IPS-NIHi7 (cell line): Measurements from ENCODE around the gene WDR64.
"Not testable (repeated sequence)": the region's sequence is repeated elsewhere in the genome, so short reads cannot be mapped to it uniquely, and the experiment has no call there.

Experiments used
- DNase-seq: peaks from one replicate; pipeline ENCODE4 v3.0.0; 2012; ENCODE audit warnings: mixed read lengths; ENCODE audit errors: extremely low spot score

The WDR64 gene

GRCh38 chr1:241701483-241702295 is 49.6 kb downstream of the WDR64 start:
- no peak for DNase-seq

GRCh38 chr1:241702442-241703373 is 50.6 kb downstream of the WDR64 start:
- DNase-seq: no peak

DNA sequence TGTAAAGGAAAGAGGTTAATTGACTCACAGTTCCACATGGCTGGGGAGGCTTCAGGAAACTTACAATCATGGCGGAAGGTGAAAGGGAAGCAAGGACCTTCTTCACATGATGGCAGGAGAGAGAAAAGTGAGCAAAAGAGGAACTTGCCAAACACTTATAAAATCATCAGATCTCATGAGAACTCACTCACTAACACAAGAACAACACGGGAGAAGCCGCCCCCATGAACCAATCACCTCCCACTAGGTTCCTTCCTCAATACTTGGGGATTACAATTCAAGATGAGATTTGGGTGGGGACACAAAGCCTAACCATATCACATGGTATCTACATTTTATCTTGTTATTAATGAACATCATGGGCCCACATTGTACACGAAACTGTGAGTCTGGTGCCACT is 51.7 kb downstream of the WDR64 start:
- DNase-seq: not testable (repeated sequence)

- DNase-seq: no peak
These were observed 54.2 kb downstream of the WDR64 start for GRCh38 chr1:241706257-241706656.

DNA sequence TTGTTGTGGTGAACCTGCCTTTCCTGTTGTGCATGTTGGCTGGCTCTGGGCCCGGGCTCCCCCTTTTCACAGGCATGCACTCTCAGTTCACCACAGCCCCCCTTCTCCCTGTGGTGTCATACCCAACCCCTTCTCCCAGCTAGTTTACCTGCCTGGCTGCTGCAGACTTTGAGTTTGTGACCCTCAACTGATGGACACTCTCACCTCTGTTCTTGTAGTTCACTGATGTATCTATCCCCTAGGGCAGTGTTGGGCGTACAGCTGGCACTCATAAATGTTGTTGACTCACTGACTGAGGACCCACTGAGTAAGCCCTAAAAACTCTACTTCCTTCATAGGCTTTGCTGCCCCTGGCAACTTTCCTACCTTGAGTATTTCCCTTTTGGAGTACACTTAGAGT is 54.9 kb downstream of the WDR64 start:
- DNase-seq: no peak

- DNase-seq: no peak
These were observed 55.4 kb downstream of the WDR64 start for GRCh38 chr1:241707442-241707841.

DNA sequence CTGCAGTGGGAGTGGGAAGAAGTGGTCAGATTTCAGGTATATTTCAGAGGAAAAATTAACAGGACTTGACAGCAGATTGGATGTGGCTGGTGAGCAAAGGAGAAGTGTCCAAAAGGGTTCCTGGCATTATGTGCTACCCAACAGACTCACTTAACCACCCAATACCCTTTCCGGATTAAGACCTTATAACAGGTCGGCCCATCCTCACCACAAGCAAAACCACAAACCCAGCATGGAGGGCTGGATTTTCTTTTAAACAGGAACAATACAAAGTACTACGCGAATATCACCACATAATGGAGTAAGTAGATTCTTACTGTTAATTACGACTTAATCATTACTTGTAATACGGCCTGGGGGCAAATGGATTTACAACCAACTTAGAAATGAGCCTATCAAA is 59.2 kb downstream of the WDR64 start:
- DNase-seq: no peak

GRCh38 chr1:241713316-241713715 is 61.2 kb downstream of the WDR64 start:
- DNase-seq: no peak

DNA sequence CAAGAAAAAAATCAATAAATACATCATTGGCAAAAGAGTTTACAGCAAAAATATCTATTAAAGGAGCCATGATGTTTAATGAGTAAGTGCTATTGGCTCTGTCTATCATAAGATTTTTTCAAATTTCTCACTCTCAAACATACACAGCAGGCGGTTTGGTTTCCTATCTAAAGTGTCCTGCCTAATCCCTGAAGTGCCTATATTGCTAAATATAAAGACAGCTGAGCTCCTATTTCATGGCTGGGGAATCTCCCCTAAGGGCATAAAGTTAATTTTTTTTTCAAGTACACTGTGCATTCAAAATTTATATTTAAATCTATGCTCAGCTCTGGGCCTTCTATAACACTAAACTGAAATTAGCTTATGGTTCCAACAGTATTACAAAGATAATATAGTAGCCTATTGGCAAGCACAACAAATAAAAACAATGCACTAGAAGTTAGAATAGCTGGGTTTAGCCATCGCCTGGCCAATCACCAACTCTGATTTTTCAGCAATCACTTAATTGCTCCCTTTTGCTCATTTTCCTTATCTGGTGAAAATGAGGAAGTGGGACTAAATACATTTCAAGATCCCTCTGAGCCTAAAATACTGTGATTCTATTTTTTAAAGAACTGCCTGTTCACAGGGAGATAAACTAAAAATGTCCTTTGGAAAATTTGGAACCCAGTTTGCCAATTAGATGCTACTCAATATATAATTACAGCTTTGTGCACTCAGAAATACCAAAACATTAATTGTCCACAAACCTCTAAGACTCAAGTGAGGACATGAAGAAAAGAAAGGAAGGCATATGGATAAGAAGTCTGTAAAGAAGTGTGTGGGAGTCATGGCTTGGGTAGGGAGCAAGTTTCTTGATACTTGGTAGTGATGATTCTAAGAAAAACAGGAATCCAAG is 62.5 kb downstream of the WDR64 start:
- DNase-seq: no peak

GRCh38 chr1:241715435-241715834 is 63.4 kb downstream of the WDR64 start:
- DNase-seq: no peak

GRCh38 chr1:241715956-241716355 is 63.9 kb downstream of the WDR64 start:
- DNase-seq: no peak

DNA sequence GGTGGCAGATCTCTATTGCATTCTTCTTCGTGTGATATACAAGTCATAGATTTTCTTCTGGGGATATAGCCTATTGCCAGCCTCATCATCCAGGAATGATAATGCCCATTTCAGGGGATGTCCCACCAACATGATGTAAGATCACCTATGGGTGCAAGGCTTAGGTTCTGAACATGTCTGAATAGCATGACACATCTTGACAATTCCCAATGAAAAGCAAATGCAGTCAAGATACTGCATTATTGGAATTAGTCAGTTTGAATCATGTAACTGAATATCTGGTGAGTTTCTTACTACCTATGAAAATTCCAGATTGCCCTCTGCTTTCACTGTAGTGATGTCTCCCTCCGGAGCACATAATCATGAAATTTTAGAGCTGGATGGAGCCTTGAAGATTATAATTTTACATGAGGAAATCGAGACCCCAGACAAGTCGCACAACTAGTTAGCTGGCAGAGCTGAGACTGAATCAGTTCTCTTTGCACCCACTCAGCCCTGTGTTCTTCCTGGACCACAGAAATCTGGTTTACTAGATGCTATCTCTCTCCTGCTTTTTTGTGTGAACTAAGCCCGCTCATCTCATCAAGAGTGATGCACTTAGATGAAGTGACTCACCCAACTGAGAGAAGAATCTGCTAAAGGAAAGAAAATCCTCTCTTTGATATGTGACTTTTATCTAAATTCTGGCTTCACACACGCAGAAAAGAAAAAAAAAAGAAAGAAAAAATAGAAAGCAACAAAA is 65.0 kb downstream of the WDR64 start:
- no peak for DNase-seq

DNA sequence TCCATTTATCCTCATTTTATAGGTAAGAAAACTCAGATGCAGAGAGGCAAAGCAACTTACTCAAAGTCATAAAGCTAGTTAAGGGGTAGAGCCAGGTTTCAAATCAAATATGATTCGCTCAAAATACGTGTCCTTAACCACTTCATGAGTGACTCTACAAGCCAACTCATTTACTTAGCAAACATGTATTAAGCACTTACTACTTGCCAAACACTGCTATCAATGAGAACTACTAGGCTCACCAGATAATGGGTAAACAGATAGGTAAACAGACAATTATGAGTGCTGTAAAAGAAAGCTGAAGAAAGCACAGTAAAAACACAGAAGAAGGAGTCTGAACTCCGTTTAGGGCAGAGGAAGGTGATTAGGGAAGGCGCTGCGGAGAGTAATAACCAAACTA is 65.9 kb downstream of the WDR64 start:
- no peak for DNase-seq

GRCh38 chr1:241721011-241721410 is 68.9 kb downstream of the WDR64 start:
- no peak for DNase-seq

GRCh38 chr1:241722947-241723346 is 70.9 kb downstream of the WDR64 start:
- no peak for DNase-seq

- no peak for DNase-seq
These were observed 72.8 kb downstream of the WDR64 start for GRCh38 chr1:241724741-241725356.

- DNase-seq: peak; percentile 39
These were observed 78.0 kb downstream of the WDR64 start for GRCh38 chr1:241730031-241730430.

DNA sequence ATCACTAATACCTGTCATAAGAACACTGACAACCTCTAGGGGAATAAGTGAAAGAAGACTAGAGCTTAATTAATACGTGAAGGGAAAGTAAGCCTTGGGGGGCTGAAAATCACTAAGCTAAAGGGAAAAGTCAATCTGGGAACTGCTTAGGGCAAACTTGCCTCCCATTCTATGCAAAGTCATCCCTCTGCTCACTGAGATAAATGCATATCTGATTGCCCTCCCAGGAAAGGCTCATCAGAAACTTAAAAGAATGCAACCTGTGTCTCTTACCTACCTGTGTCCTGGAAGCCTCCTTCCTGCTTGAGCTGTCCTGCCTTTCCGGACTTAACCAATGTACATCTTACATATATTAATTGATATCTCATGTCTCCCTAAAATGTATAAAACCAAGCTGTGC is 81.8 kb downstream of the WDR64 start:
- DNase-seq: no peak

- no peak for DNase-seq
These were observed 82.5 kb downstream of the WDR64 start for GRCh38 chr1:241734533-241734932.

- not testable (repeated sequence) for DNase-seq
These were observed 83.4 kb downstream of the WDR64 start for GRCh38 chr1:241735493-241735926.

DNA sequence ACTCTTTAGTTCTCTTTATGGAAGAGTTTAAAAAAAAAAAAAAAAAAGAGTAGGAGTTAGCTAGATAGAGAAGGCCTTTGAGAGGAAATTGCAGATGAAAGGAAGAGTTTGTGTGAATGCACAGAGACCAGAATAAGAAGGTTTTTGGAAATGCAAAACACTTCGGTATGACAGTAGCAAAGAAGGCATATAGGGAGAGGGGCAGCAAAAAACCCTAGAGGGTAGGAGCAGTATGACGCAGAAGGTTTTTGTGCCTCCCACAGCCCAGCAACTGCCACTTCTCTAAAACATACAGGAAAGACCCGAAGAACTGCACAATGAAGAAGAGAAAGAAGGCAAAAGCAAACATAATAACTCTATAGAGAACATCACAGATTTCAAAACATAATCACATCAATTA is 84.3 kb downstream of the WDR64 start:
- no peak for DNase-seq
